Measurements from ENCODE around the gene NACA2.
"Not testable (repeated sequence)": the region's sequence is repeated elsewhere in the genome, so short reads cannot be mapped to it uniquely, and the experiment has no call there.

Gene NACA2

DNA sequence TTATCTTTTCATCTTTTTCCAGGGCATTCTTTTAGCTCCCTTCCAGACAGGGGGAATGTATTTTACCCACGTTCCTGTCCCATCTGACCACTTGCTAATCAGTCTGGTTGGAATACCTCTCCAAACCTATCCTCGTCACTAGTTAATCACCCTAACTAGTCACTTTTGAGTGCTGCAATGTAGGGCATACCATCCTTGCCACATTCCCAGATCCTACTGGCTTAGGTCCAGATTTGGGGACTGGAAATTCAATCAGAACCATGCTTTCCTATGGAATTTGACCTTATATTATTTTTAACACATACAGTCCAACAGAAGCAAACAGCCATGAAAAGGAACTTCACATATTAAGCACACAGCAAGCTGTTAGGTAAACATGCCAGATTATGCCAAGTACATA is 29.7 kb downstream of the NACA2 start:
- TF ChIP-seq, protein P1, sequence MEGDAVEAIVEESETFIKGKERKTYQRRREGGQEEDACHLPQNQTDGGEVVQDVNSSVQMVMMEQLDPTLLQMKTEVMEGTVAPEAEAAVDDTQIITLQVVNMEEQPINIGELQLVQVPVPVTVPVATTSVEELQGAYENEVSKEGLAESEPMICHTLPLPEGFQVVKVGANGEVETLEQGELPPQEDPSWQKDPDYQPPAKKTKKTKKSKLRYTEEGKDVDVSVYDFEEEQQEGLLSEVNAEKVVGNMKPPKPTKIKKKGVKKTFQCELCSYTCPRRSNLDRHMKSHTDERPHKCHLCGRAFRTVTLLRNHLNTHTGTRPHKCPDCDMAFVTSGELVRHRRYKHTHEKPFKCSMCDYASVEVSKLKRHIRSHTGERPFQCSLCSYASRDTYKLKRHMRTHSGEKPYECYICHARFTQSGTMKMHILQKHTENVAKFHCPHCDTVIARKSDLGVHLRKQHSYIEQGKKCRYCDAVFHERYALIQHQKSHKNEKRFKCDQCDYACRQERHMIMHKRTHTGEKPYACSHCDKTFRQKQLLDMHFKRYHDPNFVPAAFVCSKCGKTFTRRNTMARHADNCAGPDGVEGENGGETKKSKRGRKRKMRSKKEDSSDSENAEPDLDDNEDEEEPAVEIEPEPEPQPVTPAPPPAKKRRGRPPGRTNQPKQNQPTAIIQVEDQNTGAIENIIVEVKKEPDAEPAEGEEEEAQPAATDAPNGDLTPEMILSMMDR (IDR thresholded peaks at IDR 0.05): no peak
- TF ChIP-seq ZFX (IDR thresholded peaks at IDR 0.05; ENCODE audit: borderline replicate concordance): no peak
- no peak overlapping the region for H3K27ac ChIP-seq

DNA sequence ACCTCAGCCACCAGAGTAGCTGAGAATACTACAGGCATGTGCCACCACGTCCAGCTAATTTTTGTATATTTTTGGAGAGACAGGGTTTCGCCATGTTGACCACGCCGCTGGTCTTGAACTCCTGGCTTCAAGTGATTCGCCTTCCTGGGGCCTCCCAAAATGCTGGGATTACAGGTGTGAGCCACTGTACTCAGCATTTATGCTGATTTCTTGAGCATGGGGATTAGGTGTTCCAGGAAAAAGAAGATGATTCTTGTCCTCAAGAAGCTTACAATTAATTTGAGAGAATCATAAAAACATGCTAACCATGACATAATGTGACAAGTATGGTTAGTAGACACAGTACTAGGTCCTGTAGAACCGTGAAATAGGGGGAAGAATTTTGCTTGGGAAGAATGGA is 30.9 kb downstream of the NACA2 start:
- TF ChIP-seq, protein P1 (IDR thresholded peaks at IDR 0.05): no peak
- TF ChIP-seq ZFX (IDR thresholded peaks at IDR 0.05; ENCODE audit: borderline replicate concordance): no peak
- H3K27ac ChIP-seq: no peak overlapping the region

DNA sequence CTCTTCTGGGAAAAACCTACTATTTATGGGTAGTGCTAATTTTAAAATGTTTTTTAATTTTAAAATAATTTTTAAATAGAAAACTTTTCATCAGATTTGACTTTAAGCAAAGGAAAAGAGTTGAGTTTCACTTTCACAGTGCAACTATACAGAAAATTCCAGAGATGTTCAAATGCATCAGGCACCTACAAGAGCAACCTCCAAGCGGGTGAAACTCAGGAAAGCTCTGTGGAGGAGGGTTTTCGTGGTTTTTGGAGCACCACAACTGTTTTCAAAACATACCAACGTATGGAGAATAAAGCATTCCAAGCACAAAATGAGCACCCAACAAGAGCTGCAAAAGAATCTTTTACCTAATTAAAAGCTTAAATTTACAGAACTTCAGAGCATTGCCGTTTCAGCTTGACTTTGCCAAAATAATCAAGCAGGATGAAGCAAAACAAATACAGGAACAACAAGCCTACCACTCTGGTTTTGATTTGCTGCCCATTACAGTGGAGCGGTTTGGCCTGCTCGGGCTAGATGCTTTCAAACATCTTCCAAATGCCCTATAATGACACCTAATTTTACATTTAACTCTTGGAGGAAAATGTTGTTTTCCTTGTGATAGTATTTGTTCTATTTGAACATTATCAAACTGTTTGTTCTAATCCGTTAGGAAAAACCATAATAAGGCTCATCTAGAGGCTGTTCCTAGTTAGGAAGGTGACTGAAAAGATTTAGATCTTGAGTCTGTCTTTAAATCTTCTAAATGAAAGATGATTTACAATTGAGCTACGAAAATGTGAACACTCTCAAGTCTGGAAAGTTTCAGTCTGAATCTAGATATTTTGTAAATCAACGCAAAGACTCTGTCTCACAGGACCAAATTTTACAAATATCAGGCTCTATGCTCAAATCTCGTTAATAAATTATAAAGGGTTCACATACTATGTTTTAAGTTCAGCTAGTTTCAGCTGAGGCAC is 34.5 kb downstream of the NACA2 start:
- TF ChIP-seq, protein P1 (IDR thresholded peaks at IDR 0.05): no peak
- TF ChIP-seq ZFX (IDR thresholded peaks at IDR 0.05; ENCODE audit: borderline replicate concordance): no peak
- no peak overlapping the region for H3K27ac ChIP-seq

- H3K27ac ChIP-seq: no peak overlapping the region
- TF ChIP-seq ZFX (IDR thresholded peaks at IDR 0.05; ENCODE audit: borderline replicate concordance): no peak
- TF ChIP-seq, protein P1 (IDR thresholded peaks at IDR 0.05): no peak
These were observed 35.9 kb downstream of the NACA2 start for GRCh38 chr17:61555127-61555566.

- TF ChIP-seq ZFX (IDR thresholded peaks at IDR 0.05; ENCODE audit: borderline replicate concordance): no peak
- TF ChIP-seq, protein P1 (IDR thresholded peaks at IDR 0.05): no peak
- no peak overlapping the region for H3K27ac ChIP-seq
These were observed 36.8 kb downstream of the NACA2 start for GRCh38 chr17:61554209-61554608.

- not testable (repeated sequence) for H3K27ac ChIP-seq
These were observed 38.5 kb downstream of the NACA2 start for GRCh38 chr17:61552560-61552959.

DNA sequence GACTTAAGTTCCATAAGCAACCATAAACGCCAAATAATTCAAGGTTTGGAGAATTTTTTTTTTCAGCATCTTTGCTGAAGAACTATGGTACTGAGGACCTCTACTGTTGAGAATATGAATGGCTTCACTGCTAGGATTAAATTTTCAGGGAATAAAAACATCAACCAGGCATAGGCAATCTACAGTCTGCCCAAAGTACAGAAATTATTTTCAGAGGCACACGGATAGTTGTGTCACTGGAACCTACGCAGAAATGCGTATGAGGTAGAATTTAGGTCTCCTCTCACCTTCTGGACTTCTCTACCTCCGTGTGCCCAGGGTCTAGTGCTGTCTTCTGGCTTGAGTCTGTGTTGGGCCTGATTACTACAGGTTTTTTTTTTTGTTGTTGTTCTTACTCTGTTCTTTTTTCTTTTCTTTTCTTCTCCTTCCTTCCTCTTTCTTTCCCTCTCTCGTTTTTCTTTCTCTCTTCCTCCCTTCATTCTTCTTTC is 39.7 kb downstream of the NACA2 start:
- H3K27ac ChIP-seq: no peak overlapping the region
- TF ChIP-seq, protein P1 (IDR thresholded peaks at IDR 0.05): peak; percentile 81
- no peak for TF ChIP-seq ZFX (IDR thresholded peaks at IDR 0.05; ENCODE audit: borderline replicate concordance)
